ENCODE measurements around the gene ATG9B. TPM values are rescaled to one million over a fixed set of nuclear protein-coding genes. Genes with fewer than 3 reads are reported as not detected.
A peak's percentile ranks its signal among the peaks of the same experiment; 100 is the strongest.

The ATG9B gene
- total RNA-seq, 4 donors from 2014 or later: 0.27 to 0.28 TPM; not detected in 2

DNA sequence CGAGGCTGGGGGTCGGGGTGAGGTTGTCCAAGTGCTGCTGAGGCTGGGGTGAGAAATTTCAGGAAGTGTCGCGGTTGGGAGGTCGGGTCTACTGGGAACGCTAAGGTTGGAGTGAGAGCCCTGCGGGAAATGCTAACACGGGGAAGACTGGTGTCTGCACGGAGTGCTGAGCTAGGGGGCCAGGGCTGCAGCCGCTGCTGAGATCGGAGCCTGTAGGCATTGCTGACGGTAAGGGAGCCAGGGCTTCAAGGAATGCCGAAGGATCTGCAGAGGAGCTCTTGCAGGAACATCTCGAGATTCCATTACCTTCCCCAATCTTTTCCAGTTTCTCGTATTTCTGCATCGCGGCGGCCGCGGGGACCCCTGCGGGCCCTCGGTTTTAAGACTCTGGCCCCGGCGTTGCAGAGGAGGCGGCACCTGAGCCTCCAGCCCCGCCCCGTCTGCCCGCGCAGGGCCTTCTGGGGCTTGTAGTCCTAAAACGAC, 33.3 kb upstream of the ATG9B start, which contains the start of gene CDK5:
CDK5 (minus strand) TSS at position 392 of the 483 bp plus-strand sequence; CDS start at position 343, 49 bp downstream.
- H3K27me3 ChIP-seq: no peaks in the 10 kb centered on the region
- no peaks in the 10 kb centered on the region for H3K9me3 ChIP-seq
- peaks cover 4 to 42% (median 18%) of the 10 kb centered on the region in 4 donors for H3K4me1 ChIP-seq
- H3K4me3 ChIP-seq: peak within 1 kb of the TSS; percentile 61 to 87 (median 79)
- TF ChIP-seq, protein P1, sequence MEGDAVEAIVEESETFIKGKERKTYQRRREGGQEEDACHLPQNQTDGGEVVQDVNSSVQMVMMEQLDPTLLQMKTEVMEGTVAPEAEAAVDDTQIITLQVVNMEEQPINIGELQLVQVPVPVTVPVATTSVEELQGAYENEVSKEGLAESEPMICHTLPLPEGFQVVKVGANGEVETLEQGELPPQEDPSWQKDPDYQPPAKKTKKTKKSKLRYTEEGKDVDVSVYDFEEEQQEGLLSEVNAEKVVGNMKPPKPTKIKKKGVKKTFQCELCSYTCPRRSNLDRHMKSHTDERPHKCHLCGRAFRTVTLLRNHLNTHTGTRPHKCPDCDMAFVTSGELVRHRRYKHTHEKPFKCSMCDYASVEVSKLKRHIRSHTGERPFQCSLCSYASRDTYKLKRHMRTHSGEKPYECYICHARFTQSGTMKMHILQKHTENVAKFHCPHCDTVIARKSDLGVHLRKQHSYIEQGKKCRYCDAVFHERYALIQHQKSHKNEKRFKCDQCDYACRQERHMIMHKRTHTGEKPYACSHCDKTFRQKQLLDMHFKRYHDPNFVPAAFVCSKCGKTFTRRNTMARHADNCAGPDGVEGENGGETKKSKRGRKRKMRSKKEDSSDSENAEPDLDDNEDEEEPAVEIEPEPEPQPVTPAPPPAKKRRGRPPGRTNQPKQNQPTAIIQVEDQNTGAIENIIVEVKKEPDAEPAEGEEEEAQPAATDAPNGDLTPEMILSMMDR (IDR thresholded peaks at IDR 0.05): peak in 1 of 6 experiments; percentile 2
- no peak for TF ChIP-seq POLR2A (IDR thresholded peaks at IDR 0.05)
- no peak for DNase-seq
- no peaks in the 10 kb centered on the region for H3K36me3 ChIP-seq
- peak within 1 kb of the TSS; percentile 91 to 96 (median 93) for H3K27ac ChIP-seq

DNA sequence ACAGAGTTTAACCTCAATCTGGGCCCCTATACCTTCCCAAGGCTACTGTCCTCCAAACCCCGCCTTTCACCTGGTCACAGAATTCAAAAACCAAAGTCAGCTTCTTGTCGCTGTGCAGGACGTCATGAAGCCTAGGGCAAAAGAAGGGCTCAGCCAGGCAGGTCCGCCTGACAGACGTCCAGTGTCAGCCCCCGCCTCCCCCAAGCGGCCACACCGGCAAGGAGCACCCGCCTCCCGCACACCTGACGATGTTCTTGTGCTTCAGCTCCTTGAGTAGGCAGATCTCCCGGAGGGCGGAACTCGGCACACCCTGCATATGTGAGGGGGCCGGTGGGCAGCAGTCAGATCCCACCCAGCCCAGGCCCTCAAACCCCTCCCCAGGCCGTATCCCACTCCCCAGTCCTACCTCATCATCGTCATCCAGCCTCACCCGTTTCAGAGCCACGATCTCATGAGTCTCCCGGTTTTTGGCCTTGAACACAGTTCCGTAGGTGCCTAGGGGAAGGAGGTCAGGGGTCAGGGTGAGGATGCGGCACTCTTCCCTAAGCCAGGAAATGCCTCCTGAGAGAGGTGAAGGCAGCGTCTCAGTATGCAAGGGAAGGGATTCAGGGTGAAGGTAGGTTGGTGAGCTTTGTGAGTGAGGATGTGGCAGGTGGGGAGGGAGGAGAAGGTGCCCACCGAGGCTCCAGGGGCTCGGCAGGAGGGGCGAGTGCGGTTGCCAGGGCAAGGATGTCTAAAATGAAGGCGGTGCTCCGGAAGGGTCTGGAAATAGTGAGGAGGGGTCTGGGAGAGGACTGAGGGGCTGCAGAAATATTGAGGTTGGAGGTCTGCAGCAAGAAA, 32.6 kb upstream of the ATG9B start:
- Histone ChIP-seq H3K4me3 (peak overlapping the region; percentile 61 to 87 (median 79)), H3K27me3 (no peaks in the 10 kb centered on the region), H3K27ac (peak overlapping the region in 1 of 4 donors; percentile 92), H3K9me3 (no peaks in the 10 kb centered on the region), H3K4me1 (peaks cover 4 to 36% (median 18%) of the 10 kb centered on the region in 4 donors), H3K36me3 (no peaks in the 10 kb centered on the region)
- TF ChIP-seq, protein P1 (IDR thresholded peaks at IDR 0.05): peak in 2 of 6 experiments; percentile 15 to 24
- no peak for TF ChIP-seq POLR2A (IDR thresholded peaks at IDR 0.05)
- DNase-seq: peak in 1 of 3 donors; percentile 30

DNA sequence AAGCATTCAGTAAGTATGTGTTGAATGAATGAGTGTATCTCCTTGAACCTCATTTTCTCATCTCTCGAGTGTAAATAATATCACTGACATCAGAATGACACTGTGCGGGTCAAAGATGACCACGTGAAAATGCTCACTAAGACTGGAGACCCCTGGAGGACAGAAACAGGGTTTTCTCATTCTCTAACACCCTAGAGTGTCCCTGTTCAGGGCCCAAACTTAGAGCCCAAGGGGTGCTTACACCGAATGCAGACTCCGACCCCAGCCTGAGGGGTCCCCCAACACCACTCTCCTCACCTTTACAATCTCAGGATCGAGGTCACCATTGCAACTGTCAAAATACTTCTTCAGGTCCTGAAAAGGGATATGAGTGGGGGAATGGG, 32.0 kb upstream of the ATG9B start:
- Histone ChIP-seq H3K4me1 (peaks cover 4 to 30% (median 20%) of the 10 kb centered on the region in 4 donors), H3K27me3 (no peaks in the 10 kb centered on the region), H3K4me3 (no peak overlapping the region), H3K27ac (no peak overlapping the region), H3K36me3 (no peaks in the 10 kb centered on the region), H3K9me3 (no peaks in the 10 kb centered on the region)
- TF ChIP-seq, protein P1 (IDR thresholded peaks at IDR 0.05): no peak
- TF ChIP-seq POLR2A (IDR thresholded peaks at IDR 0.05): no peak
- no peak for DNase-seq

DNA sequence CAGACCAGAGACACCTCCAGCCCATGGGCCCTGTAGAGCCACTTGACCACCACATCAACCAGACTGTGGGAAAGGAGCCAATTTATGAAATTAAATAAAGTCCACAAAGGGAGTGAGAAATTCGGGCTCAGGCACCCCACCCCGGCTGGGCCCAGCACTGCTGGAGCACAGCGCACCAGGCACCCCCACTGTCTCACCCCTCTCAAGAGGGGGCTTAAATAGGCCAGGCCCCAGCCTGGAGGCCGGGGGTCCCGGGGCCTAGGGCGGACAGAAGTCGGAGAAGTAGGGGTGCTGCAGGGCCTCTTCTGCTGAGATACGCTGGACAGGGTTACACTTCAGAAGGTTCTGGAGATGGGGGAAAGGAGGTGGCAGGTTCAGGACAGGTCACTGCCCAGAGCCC, 29.5 kb upstream of the ATG9B start:
- no peak for TF ChIP-seq POLR2A (IDR thresholded peaks at IDR 0.05)
- TF ChIP-seq, protein P1 (IDR thresholded peaks at IDR 0.05): no peak
- H3K4me3 ChIP-seq: no peak overlapping the region
- H3K9me3 ChIP-seq: no peaks in the 10 kb centered on the region
- DNase-seq: no peak
- no peaks in the 10 kb centered on the region for H3K36me3 ChIP-seq
- H3K27ac ChIP-seq: no peak overlapping the region
- no peaks in the 10 kb centered on the region for H3K27me3 ChIP-seq
- peaks cover 0 to 21% (median 11%) of the 10 kb centered on the region in 4 donors for H3K4me1 ChIP-seq

DNA sequence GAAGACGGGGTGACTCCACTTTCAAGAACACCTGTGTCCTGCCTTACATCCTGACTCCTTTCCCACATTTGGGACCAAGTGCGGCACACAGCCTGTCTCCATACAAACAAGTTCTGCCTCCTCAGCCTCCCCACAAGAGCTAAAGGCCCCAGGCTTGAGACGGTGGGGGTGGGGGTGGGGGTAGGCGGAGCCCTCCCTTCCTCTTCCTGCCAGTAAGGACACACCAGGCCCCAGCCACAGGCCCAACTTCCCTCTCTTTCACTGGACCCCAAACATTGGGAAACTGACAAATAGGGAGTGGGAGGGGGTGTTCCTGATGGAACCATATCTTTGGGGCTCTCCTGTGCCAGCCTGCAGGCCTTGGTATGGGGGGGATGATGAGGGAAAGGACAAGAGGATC, 28.8 kb upstream of the ATG9B start:
- Histone ChIP-seq H3K9me3 (no peaks in the 10 kb centered on the region), H3K27me3 (no peaks in the 10 kb centered on the region), H3K27ac (no peak overlapping the region), H3K4me3 (no peak overlapping the region), H3K36me3 (no peaks in the 10 kb centered on the region), H3K4me1 (peaks cover 0 to 16% (median 11%) of the 10 kb centered on the region in 4 donors)
- DNase-seq: no peak
- no peak for TF ChIP-seq POLR2A (IDR thresholded peaks at IDR 0.05)
- TF ChIP-seq, protein P1 (IDR thresholded peaks at IDR 0.05): no peak
